ENCODE measurements around the gene LZTR1.

DNA sequence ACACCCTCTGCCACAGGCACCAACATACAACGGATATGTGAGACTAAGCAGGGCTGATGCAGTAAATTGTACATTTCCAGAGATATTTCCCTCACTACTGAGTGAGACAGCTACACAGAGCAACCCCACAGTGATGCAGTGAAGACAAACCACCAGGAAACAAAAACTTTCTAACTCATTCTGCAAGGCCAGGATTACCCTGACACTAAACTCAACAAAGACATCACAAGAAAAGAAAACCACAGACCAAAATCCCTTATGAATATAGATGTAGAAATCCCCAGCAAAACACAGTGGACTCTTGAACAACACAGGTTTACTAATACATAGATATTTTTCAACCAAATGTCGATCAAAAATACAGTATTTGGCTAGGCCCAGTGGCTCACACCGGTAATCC is 51.8 kb downstream of the LZTR1 start:
- TF ChIP-seq POLR2A (IDR thresholded peaks at IDR 0.05; ENCODE audit: low read depth, low read length), result no peak
- no peak for TF ChIP-seq YY1 (IDR thresholded peaks at IDR 0.05; ENCODE audit: low read depth, low read length)
- TF ChIP-seq SIN3A (IDR thresholded peaks at IDR 0.05; ENCODE audit: low read depth, low read length), result no peak
- TF ChIP-seq BACH1 (IDR thresholded peaks at IDR 0.05; ENCODE audit: borderline replicate concordance), result no peak
- no peak for TF ChIP-seq IKZF2 (IDR thresholded peaks at IDR 0.05)
- no peak for TF ChIP-seq CREM (IDR thresholded peaks at IDR 0.05; ENCODE audit: low read depth)
- TF ChIP-seq, protein P1, sequence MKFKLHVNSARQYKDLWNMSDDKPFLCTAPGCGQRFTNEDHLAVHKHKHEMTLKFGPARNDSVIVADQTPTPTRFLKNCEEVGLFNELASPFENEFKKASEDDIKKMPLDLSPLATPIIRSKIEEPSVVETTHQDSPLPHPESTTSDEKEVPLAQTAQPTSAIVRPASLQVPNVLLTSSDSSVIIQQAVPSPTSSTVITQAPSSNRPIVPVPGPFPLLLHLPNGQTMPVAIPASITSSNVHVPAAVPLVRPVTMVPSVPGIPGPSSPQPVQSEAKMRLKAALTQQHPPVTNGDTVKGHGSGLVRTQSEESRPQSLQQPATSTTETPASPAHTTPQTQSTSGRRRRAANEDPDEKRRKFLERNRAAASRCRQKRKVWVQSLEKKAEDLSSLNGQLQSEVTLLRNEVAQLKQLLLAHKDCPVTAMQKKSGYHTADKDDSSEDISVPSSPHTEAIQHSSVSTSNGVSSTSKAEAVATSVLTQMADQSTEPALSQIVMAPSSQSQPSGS (IDR thresholded peaks at IDR 0.05; ENCODE audit: low read length), result no peak
- TF ChIP-seq NR2C2 (IDR thresholded peaks at IDR 0.05; ENCODE audit: borderline replicate concordance, control insufficient read depth, insufficient read length, low read depth), result no peak
- TF ChIP-seq POLR2AphosphoS5 (IDR thresholded peaks at IDR 0.05; ENCODE audit: low read length), result no peak
- TF ChIP-seq EZH2 (IDR thresholded peaks at IDR 0.05; ENCODE audit: borderline replicate concordance, control insufficient read depth, low read depth, low read length), result no peak
- TF ChIP-seq RBBP5 (conservative IDR thresholded peaks at IDR 0.05), result no peak
- no peak for TF ChIP-seq MXI1 (IDR thresholded peaks at IDR 0.05; ENCODE audit: low read depth, low read length)
